Hepatocyte (in vitro differentiated cells): ENCODE measurements around the gene PPEF1.

Source experiments
- EZH2 ChIP-seq: fragments of 200-600 bp; sonication (generic); IDR thresholded peaks from 2 replicates; pipeline ENCODE4 v1.6.1; 2016; ENCODE audit warnings: antibody characterized with exemption, mild to moderate bottlenecking, borderline replicate concordance
- TF ChIP-seq, protein P1 (sequence below): fragments of 200-600 bp; sonication (generic); IDR thresholded peaks from 2 replicates; pipeline ENCODE4 v1.5.1; 2016; ENCODE audit warnings: antibody characterized with exemption, mild to moderate bottlenecking; ENCODE audit not compliant: poor library complexity

DNA sequence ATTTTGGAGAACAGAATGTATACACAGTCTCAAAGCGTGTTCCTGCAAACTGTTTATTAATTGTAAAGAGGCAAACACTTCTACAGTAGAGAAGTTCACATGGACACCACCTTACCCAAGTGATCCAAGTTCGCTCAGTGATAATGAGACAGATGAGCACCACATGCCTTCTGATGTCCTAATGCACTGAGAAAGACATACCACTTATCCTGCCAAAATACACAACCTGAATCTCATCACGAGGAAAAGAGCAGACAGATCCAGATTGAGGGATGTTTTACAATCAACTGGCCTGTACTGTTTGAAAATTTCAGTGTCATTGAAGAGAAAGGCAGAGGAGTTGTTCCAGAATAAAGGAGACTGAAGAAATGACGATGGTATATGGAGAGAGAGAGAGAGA lies 12.4 kb downstream of the PPEF1 start:
- TF ChIP-seq EZH2 = no peak
- TF ChIP-seq, protein P1, sequence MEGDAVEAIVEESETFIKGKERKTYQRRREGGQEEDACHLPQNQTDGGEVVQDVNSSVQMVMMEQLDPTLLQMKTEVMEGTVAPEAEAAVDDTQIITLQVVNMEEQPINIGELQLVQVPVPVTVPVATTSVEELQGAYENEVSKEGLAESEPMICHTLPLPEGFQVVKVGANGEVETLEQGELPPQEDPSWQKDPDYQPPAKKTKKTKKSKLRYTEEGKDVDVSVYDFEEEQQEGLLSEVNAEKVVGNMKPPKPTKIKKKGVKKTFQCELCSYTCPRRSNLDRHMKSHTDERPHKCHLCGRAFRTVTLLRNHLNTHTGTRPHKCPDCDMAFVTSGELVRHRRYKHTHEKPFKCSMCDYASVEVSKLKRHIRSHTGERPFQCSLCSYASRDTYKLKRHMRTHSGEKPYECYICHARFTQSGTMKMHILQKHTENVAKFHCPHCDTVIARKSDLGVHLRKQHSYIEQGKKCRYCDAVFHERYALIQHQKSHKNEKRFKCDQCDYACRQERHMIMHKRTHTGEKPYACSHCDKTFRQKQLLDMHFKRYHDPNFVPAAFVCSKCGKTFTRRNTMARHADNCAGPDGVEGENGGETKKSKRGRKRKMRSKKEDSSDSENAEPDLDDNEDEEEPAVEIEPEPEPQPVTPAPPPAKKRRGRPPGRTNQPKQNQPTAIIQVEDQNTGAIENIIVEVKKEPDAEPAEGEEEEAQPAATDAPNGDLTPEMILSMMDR = no peak
